ENCODE data around the gene E2F2.

Gene E2F2

DNA sequence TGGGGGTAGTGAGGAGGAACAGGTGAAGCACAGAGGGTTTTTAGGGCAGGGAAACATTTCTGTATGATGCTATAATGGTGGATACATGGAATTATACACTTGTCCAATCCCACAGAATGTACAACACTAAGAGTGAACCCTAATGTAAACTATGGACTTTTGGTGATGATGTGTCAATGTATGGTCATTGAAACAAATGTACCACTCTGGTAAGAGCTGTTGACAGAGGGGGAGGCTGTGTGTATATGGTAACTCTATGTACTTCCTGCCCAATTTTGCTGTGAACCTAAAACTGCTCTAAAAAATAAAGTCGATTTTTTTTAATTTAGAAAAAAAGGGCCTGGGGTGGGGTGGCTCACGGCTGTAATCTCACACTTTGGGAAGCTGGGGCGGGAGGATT is 70.0 kb downstream of the E2F2 start:
- Histone ChIP-seq H3K4me3 (ENCODE audit: low read depth, low read length, poor library complexity, severe bottlenecking) (no peak overlapping the region), H3K79me2 (ENCODE audit: insufficient read depth, low read length) (no peaks in the 10 kb centered on the region), H3K36me3 (ENCODE audit: insufficient read depth, low read length) (no peaks in the 10 kb centered on the region), H3F3A (ENCODE audit: insufficient read depth, low read length) (no peaks in the 10 kb centered on the region), H3K27me3 (ENCODE audit: insufficient read depth, low read length) (peaks cover 12% of the 10 kb centered on the region), H3K9ac (ENCODE audit: low read length) (no peak overlapping the region), H3K27ac (ENCODE audit: low read depth, low read length, poor library complexity, severe bottlenecking) (no peak overlapping the region), H3K4me1 (ENCODE audit: insufficient read depth, low read length, severe bottlenecking) (no peaks in the 10 kb centered on the region), H3K9me2 (ENCODE audit: low read depth, low read length) (no peaks in the 10 kb centered on the region), H4K20me1 (ENCODE audit: insufficient read depth, low read length) (no peaks in the 10 kb centered on the region), H3K4me2 (ENCODE audit: low read length) (no peak overlapping the region), H3K9me3 (ENCODE audit: low read length) (no peaks in the 10 kb centered on the region), H2AFZ (ENCODE audit: low read length) (no peak overlapping the region)
- TF ChIP-seq, protein P1, sequence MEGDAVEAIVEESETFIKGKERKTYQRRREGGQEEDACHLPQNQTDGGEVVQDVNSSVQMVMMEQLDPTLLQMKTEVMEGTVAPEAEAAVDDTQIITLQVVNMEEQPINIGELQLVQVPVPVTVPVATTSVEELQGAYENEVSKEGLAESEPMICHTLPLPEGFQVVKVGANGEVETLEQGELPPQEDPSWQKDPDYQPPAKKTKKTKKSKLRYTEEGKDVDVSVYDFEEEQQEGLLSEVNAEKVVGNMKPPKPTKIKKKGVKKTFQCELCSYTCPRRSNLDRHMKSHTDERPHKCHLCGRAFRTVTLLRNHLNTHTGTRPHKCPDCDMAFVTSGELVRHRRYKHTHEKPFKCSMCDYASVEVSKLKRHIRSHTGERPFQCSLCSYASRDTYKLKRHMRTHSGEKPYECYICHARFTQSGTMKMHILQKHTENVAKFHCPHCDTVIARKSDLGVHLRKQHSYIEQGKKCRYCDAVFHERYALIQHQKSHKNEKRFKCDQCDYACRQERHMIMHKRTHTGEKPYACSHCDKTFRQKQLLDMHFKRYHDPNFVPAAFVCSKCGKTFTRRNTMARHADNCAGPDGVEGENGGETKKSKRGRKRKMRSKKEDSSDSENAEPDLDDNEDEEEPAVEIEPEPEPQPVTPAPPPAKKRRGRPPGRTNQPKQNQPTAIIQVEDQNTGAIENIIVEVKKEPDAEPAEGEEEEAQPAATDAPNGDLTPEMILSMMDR (IDR thresholded peaks at IDR 0.05; ENCODE audit: low read length) = no peak
- no peak for TF ChIP-seq EZH2 (IDR thresholded peaks at IDR 0.05; ENCODE audit: borderline replicate concordance, low read length)

DNA sequence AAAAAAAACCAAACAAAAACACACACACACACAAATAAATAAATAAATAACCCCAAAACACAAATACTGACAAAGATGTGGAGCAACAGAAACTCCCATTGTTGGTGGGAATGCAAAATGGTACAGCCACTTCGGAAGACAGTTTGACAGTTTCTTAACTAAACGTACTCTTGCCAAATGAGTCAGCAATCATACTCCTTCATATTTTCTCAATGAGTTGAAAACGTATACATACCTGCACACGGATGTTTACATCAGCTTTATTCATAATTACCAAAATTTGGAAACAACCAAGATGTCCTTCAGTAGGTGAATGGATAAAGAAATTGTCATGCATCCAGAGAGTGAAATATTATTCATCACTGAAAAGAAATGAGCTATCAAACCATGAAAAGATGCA is 70.5 kb downstream of the E2F2 start:
- no peaks in the 10 kb centered on the region for H3K79me2 ChIP-seq (ENCODE audit: insufficient read depth, low read length)
- no peaks in the 10 kb centered on the region for H4K20me1 ChIP-seq (ENCODE audit: insufficient read depth, low read length)
- H3K9ac ChIP-seq (ENCODE audit: low read length) = no peak overlapping the region

DNA sequence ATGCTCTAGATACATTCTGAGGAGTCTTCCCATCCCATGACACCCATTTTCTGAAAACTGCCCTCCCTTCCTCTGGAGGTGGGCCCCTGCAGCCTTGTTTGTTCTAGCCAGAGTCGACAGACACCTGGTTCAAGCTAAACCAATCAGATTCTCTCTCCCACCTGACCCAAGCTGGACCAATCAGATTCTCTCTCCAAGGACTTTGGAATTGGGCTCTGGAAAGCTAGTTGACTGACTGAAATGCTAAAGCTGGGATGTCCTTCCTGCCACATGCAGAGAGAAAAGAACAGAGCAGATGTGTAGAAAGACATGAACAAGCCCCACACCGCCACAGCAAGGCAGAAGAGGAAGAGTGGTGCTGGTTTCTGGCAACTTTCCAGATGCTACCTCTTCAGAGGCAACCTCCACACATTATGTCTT is 71.7 kb downstream of the E2F2 start:
- H3K4me3 ChIP-seq (ENCODE audit: low read depth, low read length, poor library complexity, severe bottlenecking) = no peak overlapping the region
- no peaks in the 10 kb centered on the region for H3K36me3 ChIP-seq (ENCODE audit: insufficient read depth, low read length)
- H3K4me1 ChIP-seq (ENCODE audit: insufficient read depth, low read length, severe bottlenecking) = no peaks in the 10 kb centered on the region
- H3K4me2 ChIP-seq (ENCODE audit: low read length) = no peak overlapping the region
- H3K79me2 ChIP-seq (ENCODE audit: insufficient read depth, low read length) = no peaks in the 10 kb centered on the region
- no peaks in the 10 kb centered on the region for H4K20me1 ChIP-seq (ENCODE audit: insufficient read depth, low read length)
- no peaks in the 10 kb centered on the region for H3K9me3 ChIP-seq (ENCODE audit: low read length)
- H2AFZ ChIP-seq (ENCODE audit: low read length) = no peak overlapping the region
- H3F3A ChIP-seq (ENCODE audit: insufficient read depth, low read length) = no peaks in the 10 kb centered on the region
- no peak overlapping the region for H3K27ac ChIP-seq (ENCODE audit: low read depth, low read length, poor library complexity, severe bottlenecking)
- H3K27me3 ChIP-seq (ENCODE audit: insufficient read depth, low read length) = peaks cover 7% of the 10 kb centered on the region
- no peak for TF ChIP-seq EZH2 (IDR thresholded peaks at IDR 0.05; ENCODE audit: borderline replicate concordance, low read length)
- TF ChIP-seq, protein P1 (IDR thresholded peaks at IDR 0.05; ENCODE audit: low read length) = no peak
- no peak overlapping the region for H3K9ac ChIP-seq (ENCODE audit: low read length)
- H3K9me2 ChIP-seq (ENCODE audit: low read depth, low read length) = no peaks in the 10 kb centered on the region

More for the DNA sequence above, 70.5 kb downstream of the E2F2 start:
- Histone ChIP-seq H3K27me3 (ENCODE audit: insufficient read depth, low read length) (peaks cover 12% of the 10 kb centered on the region), H3K36me3 (ENCODE audit: insufficient read depth, low read length) (no peaks in the 10 kb centered on the region), H3F3A (ENCODE audit: insufficient read depth, low read length) (no peaks in the 10 kb centered on the region), H2AFZ (ENCODE audit: low read length) (no peak overlapping the region), H3K4me1 (ENCODE audit: insufficient read depth, low read length, severe bottlenecking) (no peaks in the 10 kb centered on the region), H3K9me2 (ENCODE audit: low read depth, low read length) (no peaks in the 10 kb centered on the region), H3K27ac (ENCODE audit: low read depth, low read length, poor library complexity, severe bottlenecking) (no peak overlapping the region), H3K9me3 (ENCODE audit: low read length) (no peaks in the 10 kb centered on the region), H3K4me2 (ENCODE audit: low read length) (no peak overlapping the region), H3K4me3 (ENCODE audit: low read depth, low read length, poor library complexity, severe bottlenecking) (no peak overlapping the region)
- TF ChIP-seq EZH2 (IDR thresholded peaks at IDR 0.05; ENCODE audit: borderline replicate concordance, low read length) = no peak
- TF ChIP-seq, protein P1 (IDR thresholded peaks at IDR 0.05; ENCODE audit: low read length) = no peak
